Choroid plexus epithelial cell (primary cell): ENCODE measurements around the gene ZNF674.

Experiments used
- DNase-seq: peaks from one replicate; pipeline ENCODE4 v3.0.0-alpha.2; 2010; ENCODE audit warnings: low read depth
- H3K4me3 ChIP-seq: 2 replicates; pipeline ENCODE4 v1.5.1; 2011; ENCODE audit warnings: low read depth, mild to moderate bottlenecking, control low read depth, low read length, moderate library complexity
- TF ChIP-seq, protein P1 (sequence below): conservative IDR thresholded peaks from 2 replicates; pipeline ENCODE4 v1.5.1; 2011; ENCODE audit warnings: low read depth, mild to moderate bottlenecking, control low read depth, inconsistent platforms, low read length, moderate library complexity

Gene ZNF674

DNA sequence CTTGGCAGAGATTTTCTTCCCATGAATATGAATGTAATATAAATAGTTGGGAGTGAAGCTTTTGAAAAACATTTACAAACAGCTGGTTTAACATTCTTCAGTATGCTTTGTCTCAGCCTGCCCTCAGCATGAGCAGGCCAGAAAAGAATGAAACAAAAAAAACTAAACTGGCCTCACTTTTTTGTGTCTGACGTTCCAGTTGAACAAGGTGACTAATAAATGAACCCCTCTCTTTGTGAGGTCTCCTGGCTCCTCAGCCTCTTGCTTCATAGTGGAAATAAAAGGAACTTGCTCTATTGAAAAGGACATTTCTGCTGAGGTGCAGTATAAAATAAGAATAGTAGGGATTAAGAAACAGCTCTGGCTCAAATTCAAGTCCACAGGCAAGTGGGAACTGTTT, 37.7 kb upstream of the ZNF674 start:
- peak; percentile 90 for DNase-seq
- H3K4me3 ChIP-seq = no peak overlapping the region

GRCh38 chrX:46582325-46582724, 37.1 kb upstream of the ZNF674 start:
- H3K4me3 ChIP-seq = no peak overlapping the region
- TF ChIP-seq, protein P1, sequence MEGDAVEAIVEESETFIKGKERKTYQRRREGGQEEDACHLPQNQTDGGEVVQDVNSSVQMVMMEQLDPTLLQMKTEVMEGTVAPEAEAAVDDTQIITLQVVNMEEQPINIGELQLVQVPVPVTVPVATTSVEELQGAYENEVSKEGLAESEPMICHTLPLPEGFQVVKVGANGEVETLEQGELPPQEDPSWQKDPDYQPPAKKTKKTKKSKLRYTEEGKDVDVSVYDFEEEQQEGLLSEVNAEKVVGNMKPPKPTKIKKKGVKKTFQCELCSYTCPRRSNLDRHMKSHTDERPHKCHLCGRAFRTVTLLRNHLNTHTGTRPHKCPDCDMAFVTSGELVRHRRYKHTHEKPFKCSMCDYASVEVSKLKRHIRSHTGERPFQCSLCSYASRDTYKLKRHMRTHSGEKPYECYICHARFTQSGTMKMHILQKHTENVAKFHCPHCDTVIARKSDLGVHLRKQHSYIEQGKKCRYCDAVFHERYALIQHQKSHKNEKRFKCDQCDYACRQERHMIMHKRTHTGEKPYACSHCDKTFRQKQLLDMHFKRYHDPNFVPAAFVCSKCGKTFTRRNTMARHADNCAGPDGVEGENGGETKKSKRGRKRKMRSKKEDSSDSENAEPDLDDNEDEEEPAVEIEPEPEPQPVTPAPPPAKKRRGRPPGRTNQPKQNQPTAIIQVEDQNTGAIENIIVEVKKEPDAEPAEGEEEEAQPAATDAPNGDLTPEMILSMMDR = no peak
- peak; percentile 48 for DNase-seq

More for the DNA sequence above, 37.7 kb upstream of the ZNF674 start:
- TF ChIP-seq, protein P1 = no peak

GRCh38 chrX:46580613-46581012, 35.4 kb upstream of the ZNF674 start:
- DNase-seq = no peak
- H3K4me3 ChIP-seq = no peak overlapping the region
- TF ChIP-seq, protein P1 = no peak

DNA sequence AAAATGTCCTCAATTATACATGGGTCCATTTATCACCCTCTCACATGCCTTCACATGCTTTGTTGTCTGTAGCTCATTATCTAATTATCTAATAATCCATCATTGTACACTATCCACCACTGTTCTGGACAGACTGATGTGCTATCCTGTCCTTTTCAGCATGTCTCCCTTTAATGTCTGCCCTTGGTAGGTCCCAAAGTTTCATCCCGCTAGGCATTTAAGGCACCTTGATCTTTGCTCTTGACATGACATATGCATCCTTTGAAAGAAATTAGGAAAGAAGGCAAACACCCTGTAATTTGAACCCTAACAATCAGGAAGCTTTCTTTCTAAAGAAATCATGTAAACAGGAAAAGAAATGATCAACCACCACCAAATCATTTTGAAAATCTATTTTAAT, 34.0 kb upstream of the ZNF674 start:
- TF ChIP-seq, protein P1 = no peak
- H3K4me3 ChIP-seq = no peak overlapping the region
- no peak for DNase-seq

GRCh38 chrX:46577221-46578005, 32.2 kb upstream of the ZNF674 start:
- DNase-seq = no peak
- TF ChIP-seq, protein P1 = no peak
- H3K4me3 ChIP-seq = peak overlapping the region; percentile 24

DNA sequence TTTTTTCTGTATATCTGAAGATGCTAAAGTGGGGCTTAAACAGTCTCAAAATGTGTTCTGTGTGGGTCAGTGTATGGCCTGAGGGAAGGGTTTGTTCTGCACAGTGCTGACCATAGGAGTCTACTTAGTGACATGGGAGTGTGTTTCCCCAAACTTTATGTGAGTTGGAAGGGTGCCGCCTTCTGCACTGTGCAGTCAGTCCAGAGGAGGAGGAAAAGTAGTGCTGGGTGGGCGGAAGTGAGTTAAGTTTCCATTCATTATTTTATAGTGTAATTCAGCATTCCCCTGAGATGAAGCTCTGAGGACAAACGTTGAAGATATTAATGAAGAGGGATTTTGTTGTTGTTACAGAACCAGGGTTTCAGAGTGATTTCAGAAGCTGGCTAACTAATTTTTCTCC, 31.2 kb upstream of the ZNF674 start:
- DNase-seq = no peak
- TF ChIP-seq, protein P1 = no peak
- peak overlapping the region; percentile 63 for H3K4me3 ChIP-seq

GRCh38 chrX:46575991-46576392, 30.8 kb upstream of the ZNF674 start:
- TF ChIP-seq, protein P1 = no peak
- DNase-seq = peak; percentile 57
- peak overlapping the region; percentile 63 for H3K4me3 ChIP-seq
